Heart right ventricle (tissue), 16 donors: ENCODE data around the gene KCNQ1. TPM values are rescaled to one million over a fixed set of nuclear protein-coding genes. Genes with fewer than 3 reads are reported as not detected.

Source experiments
- ATAC-seq, 8 donors: fragments of 200-7000 bp; cut with Tn5 transposase; one replicate each; pipeline ENCODE4 v1.9.1; 2020; ENCODE audit warnings: mild to moderate bottlenecking in 8 of 8, moderate library complexity in 8 of 8, moderate number of reproducible peaks in 1 of 8
- DNase-seq, 2 donors: peaks; one replicate each; pipeline ENCODE4 v3.0.0-alpha.2; 2020
- H3K27ac ChIP-seq, 10 donors: fragments of 200-600 bp; sonication (generic) in 2 of 10; one replicate each; pipeline versions ENCODE4 v1.5.0 to v1.8.0; 2020 to 2022; ENCODE audit warnings: mild to moderate bottlenecking in 3 of 10
- H3K27me3 ChIP-seq, 7 donors: fragments of 200-600 bp; one replicate each; pipeline ENCODE4 v1.8.0; 2021 to 2022; ENCODE audit warnings: mild to moderate bottlenecking in 2 of 7
- H3K36me3 ChIP-seq, 9 donors: fragments of 200-600 bp; sonication (generic) in 1 of 9; one replicate each; pipeline versions ENCODE4 v1.5.0 to v1.8.0; 2020 to 2022; ENCODE audit warnings: mild to moderate bottlenecking in 2 of 9
- H3K4me1 ChIP-seq, 9 donors: fragments of 200-600 bp; sonication (generic) in 1 of 9; one replicate each; pipeline versions ENCODE4 v1.5.0 to v1.8.0; 2020 to 2022; ENCODE audit warnings: mild to moderate bottlenecking in 4 of 9
- H3K4me3 ChIP-seq, 10 donors: fragments of 200-600 bp; sonication (generic) in 2 of 10; one replicate each; pipeline versions ENCODE4 v1.5.0 to v1.8.0; 2020 to 2022; ENCODE audit warnings: mild to moderate bottlenecking in 7 of 10, moderate library complexity in 2 of 10
- H3K9me3 ChIP-seq, 11 donors: fragments of 200-600 bp in 10 of 11; sonication (generic) in 2 of 11; one replicate each; pipeline versions ENCODE4 v1.5.0 to v1.8.0; 2013 to 2022; ENCODE audit warnings: mild to moderate bottlenecking in 2 of 11, control low read depth in 1 of 11, moderate library complexity in 1 of 11
- WGBS, 2 donors: extraction: QIAGEN DNeasy Blood & Tissue Kit; methylation state at CpG; one replicate each; pipeline ENCODE4 v1.1.7; 2013; ENCODE audit warnings: inconsistent platforms in 1 of 2; 5-methylcytosine and 5-hydroxymethylcytosine counted together
- intact Hi-C, 10 donors: fragments of 100-400 bp; cut with DNase I; formaldehyde crosslinking; loops; one replicate each; pipeline versions ENCODE4 v1.11.1 to v1.14.2; 2022
- polyA plus RNA-seq, 2 donors: library from polyadenylated mRNA; stranded (reverse); fragments of 200-250 nt; gene quantifications; one replicate each; pipeline ENCODE4 v1.2.3, GENCODE V29; 2013
- total RNA-seq, 10 donors: library from RNA; stranded (reverse); fragmentation: NEBNext Ultra II Directional in 3 of 10; extraction: Animal tissue kit (Norgen Biotek cat#: 25700) in 3 of 10; gene quantifications; one replicate each; pipeline versions ENCODE4 v1.2.1 to v1.2.4, GENCODE V29; 2021 to 2023
- TF ChIP-seq, protein P1 (sequence below), 9 donors: fragments of 200-600 bp; sonication (generic) in 2 of 9; IDR thresholded peaks; one replicate each; pipeline versions ENCODE4 v1.5.0 to v1.8.0; 2021 to 2022; ENCODE audit warnings: antibody characterized with exemption in 9 of 9, mild to moderate bottlenecking in 5 of 9, moderate library complexity in 1 of 9
- donor health status: Arrhythmogenic right ventricular cardiomyopathy.
- donor health status: ischemic (EF 13 %, LVEDD 7.1; RV severe dilation, severe dysfunction).
- donor health status: healthy with polysubstance abuse.
- donor health status: DM: no; HTN: yes; CAD: no.
- donor health status: DM: no; HTN: no; CAD: no.
- donor health status: ischemic (EF 25% LVEDD 6.9; RV normal size, moderate dysfunction).
- donor health status: ischemic (EF 25% LVEDD 5.7; RV mildly dilated, moderate dysfunction).
- donor health status: healthy.
- donor health status: DM: yes; HTN: yes; CAD: no.
- donor health status: Ischemic cardiomyopathy.
- donor health status: ischemic (EF 35%, LVEDD 5.7; RV mildly dilated, moderate dysfunction).
- donor health status: nonischemic (EF 11% LVEDD 7.7; RV severe dilation, severe dysfunction).
- donor health status: DM: yes; HTN: yes; CAD: no.
- donor health status: PGD.
- donor health status: ischemic (EF 29% LVEDD 5.4; RV normal size, mild dysfunction).
- donor health status: nonischemic (EF 23%, LVEDD 6.1; RV moderate dilation, normal function).

The KCNQ1 gene
- total and polyA plus RNA-seq, 12 donors, result 19.9 to 48.2 (median 33.7) TPM

DNA sequence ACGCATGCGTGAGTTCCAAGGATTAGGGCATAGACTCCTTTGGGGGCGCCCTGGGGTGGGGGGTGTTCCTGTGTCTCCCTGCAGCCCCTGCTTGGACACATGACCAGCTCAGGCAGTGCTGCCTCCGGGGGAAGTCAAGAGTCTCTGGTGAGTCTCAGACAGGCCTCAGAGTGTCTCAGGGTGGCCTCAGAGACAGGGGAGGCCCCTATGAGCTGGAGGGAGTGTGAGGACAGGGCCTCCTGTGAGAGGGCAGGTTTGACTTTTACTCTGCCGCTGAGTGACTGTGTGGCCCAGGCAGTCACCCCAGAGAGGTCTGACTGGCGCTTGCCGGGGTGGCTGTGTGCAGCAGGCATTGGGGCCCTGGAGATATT lies 296.2 kb downstream of the KCNQ1 start:
- Histone ChIP-seq H3K9me3 (no peaks in the 10 kb centered on the region), H3K4me1 (peaks cover 0 to 41% (median 19%) of the 10 kb centered on the region in 9 donors), H3K27ac (peak overlapping the region in 2 of 10 donors; percentile 12 to 30), H3K27me3 (no peaks in the 10 kb centered on the region), H3K4me3 (no peak overlapping the region), H3K36me3 (no peaks in the 10 kb centered on the region)
- intact Hi-C loops, result no loop called here
- DNase-seq (no peak), ATAC-seq (no peak)
- WGBS, 2 donors, result 89 to 95% methylated on average over 7 of the region's 7 CpGs
- TF ChIP-seq, protein P1, sequence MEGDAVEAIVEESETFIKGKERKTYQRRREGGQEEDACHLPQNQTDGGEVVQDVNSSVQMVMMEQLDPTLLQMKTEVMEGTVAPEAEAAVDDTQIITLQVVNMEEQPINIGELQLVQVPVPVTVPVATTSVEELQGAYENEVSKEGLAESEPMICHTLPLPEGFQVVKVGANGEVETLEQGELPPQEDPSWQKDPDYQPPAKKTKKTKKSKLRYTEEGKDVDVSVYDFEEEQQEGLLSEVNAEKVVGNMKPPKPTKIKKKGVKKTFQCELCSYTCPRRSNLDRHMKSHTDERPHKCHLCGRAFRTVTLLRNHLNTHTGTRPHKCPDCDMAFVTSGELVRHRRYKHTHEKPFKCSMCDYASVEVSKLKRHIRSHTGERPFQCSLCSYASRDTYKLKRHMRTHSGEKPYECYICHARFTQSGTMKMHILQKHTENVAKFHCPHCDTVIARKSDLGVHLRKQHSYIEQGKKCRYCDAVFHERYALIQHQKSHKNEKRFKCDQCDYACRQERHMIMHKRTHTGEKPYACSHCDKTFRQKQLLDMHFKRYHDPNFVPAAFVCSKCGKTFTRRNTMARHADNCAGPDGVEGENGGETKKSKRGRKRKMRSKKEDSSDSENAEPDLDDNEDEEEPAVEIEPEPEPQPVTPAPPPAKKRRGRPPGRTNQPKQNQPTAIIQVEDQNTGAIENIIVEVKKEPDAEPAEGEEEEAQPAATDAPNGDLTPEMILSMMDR (IDR thresholded peaks at IDR 0.05), result no peak

DNA sequence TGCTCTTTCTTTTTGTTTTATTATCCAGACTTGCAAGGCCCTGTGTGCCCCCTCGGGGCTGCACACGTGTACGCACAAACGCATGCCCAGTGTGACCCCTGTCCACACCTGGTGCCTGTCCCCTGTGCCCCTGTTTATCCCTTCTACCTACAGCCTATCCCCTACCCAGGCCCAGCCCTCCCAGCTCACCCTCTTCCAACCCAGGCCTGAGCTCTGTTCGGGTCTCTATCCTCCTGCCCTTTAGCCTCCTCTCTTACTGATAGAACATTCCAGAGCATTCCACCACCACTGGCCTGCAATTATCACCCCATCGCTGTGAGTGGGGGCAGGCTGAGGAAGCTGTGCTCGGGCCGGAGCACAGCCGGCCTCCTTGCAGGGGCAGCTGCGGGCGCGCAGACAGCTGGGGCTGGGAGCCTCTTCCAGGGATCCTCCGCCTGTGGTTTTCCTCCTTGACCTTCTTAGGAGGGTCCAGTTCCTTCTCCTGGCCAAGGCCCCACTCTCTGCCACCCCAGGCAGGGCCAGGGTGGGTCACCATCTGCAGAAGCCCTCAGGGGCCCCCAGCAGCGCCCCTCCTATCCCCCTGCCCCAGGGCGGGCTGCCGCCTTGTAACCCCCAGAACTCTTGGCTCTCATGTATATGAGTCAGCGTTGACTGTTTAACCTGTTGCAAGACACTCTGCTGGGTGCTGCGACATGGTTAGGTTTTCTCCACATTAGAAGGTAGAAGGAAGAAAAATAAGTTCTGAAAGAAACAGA lies 296.7 kb downstream of the KCNQ1 start:
- peak overlapping the region in 4 of 10 donors; percentile 12 to 30 (median 20) for H3K27ac ChIP-seq
- no peaks in the 10 kb centered on the region for H3K9me3 ChIP-seq
- H3K4me1 ChIP-seq, result peaks cover 0 to 41% (median 19%) of the 10 kb centered on the region in 9 donors
- ATAC-seq (peak; percentile 25 to 77 (median 46)), DNase-seq (no peak)
- no peaks in the 10 kb centered on the region for H3K27me3 ChIP-seq
- intact Hi-C loops, result no loop called here
- H3K36me3 ChIP-seq, result no peaks in the 10 kb centered on the region
- WGBS, 2 donors, result 72 to 77% methylated on average over 18 of the region's 18 CpGs
- H3K4me3 ChIP-seq, result no peak overlapping the region
- TF ChIP-seq, protein P1 (IDR thresholded peaks at IDR 0.05), result no peak

DNA sequence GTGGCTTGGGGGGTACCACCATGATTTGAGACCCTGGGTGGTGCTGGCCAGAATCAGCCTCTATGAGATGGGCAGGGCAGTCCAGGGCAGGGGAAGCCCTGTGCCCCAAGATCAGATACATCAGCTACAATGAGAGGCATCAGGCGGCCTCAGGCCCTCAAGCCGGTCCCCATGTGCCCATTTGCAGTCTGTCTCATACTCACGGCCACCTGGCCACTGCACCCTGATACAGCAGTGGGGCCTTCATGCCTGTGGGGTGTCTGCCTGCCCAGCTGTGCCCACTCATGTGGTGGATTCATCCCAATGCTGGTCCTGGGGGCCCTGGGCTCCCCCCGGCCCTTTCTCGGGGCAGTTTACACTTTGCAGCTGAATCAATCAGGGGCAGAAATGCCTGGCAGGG lies 297.4 kb downstream of the KCNQ1 start:
- WGBS, 2 donors, result 93 to 99% methylated on average over 5 of the region's 5 CpGs
- DNase-seq (no peak), ATAC-seq (no peak)
- intact Hi-C loops, result no loop called here
- no peaks in the 10 kb centered on the region for H3K27me3 ChIP-seq
- H3K4me3 ChIP-seq, result no peak overlapping the region
- no peak overlapping the region for H3K27ac ChIP-seq
- TF ChIP-seq, protein P1 (IDR thresholded peaks at IDR 0.05), result no peak
- H3K4me1 ChIP-seq, result peaks cover 0 to 41% (median 18%) of the 10 kb centered on the region in 9 donors
- H3K36me3 ChIP-seq, result no peaks in the 10 kb centered on the region
- H3K9me3 ChIP-seq, result no peaks in the 10 kb centered on the region

DNA sequence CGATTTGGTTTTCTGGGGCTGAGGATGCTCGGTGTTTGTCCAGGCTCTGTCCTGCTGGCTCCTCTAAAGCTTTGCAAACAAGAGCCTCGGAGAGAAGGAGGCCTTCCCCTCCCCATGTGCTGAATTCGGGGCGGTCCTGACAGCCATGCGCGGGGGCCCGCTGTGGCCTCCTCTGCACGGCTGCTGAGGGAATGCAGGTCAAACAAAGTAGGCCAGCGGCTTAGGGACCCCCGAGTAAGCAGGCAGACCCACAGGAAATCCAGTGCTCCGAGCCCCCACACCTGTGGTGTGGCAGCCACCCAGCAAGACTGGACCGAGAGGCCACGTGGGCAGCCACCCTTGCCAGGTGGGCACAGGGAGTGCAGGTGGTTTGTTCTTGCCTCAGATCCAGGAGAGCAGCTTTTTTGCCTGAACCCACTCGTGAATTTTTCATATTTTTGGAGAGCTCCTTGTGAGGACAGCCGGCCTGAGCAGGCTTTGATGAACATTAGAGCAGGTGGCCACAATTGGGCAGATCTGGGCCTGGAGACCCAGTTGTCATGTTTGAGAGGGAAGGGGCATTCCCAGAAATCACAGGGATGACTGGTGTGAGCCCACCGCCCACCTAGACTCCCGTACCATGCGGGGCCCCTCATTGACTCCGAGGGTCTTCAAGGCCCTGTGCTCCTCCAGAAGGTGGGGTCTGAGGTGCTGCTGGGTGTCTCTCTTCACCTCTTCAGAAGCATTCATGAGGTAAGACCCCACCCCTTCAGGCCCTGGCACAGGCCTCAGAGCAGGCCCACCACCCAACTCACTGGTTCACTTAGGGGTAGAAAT lies 298.0 kb downstream of the KCNQ1 start:
- Histone ChIP-seq H3K4me1 (peaks cover 0 to 36% (median 12%) of the 10 kb centered on the region in 9 donors), H3K27me3 (no peaks in the 10 kb centered on the region), H3K36me3 (no peaks in the 10 kb centered on the region), H3K4me3 (no peak overlapping the region), H3K9me3 (no peaks in the 10 kb centered on the region), H3K27ac (no peak overlapping the region)
- ATAC-seq (no peak), DNase-seq (no peak)
- intact Hi-C loops, result no loop called here
- whole genome bisulfite sequencing, 2 donors, result 93 to 97% methylated on average over 20 of the region's 20 CpGs
- TF ChIP-seq, protein P1 (IDR thresholded peaks at IDR 0.05), result no peak
